HCT116 (cell line): ENCODE results near the gene AKT1. TPM values are rescaled to one million over a fixed set of nuclear protein-coding genes. Genes with fewer than 3 reads are reported as not detected.
A peak's percentile ranks its signal among the peaks of the same experiment; 100 is the strongest.

Source experiments
- ATAC-seq: fragments of 200-7000 bp; cut with Tn5 transposase; 2 replicates; pipeline ENCODE4 v1.9.1; 2020; ENCODE audit warnings: mild to moderate bottlenecking, moderate library complexity
- BruUV-seq: library from RNA; stranded (reverse); fragments of 400-500 nt; replicated peaks from 2 replicates; lab custom pipeline; 2021; lab: Mats Ljungman, UMichigan
- CTCF ChIA-PET: fragments of 300-600 bp; sonication (Branson Sonifier 250); formaldehyde crosslinking; loops from one replicate; lab custom pipeline; 2021; ENCODE audit warnings: antibody characterized with exemption; lab: Charles Lee
- POLR2A ChIA-PET: fragments of 300-600, 350-600 bp; sonication (Branson Sonifier 250); formaldehyde crosslinking; loops from one replicate; lab custom pipeline; 2021; ENCODE audit warnings: antibody characterized with exemption; lab: Charles Lee
- RAD21 ChIA-PET, 2 experiments: fragments of 300-600 bp; sonication (Branson Sonifier 250); formaldehyde crosslinking; loops; one replicate each; lab custom pipeline; 2023; ENCODE audit warnings: low total read pairs in 2 of 2; ENCODE audit not compliant: uncharacterized antibody in 2 of 2, unreplicated experiment in 2 of 2, low non-redundant PET in 1 of 2; lab: Charles Lee
- DNase-seq: peaks from one replicate; pipeline ENCODE4 v3.0.0-alpha.2; 2010; ENCODE audit warnings: low read depth, low spot score
- H2AFZ ChIP-seq: fragments of 200-600 bp; shearing (Covaris generic), sonication (generic); 2 replicates; pipeline ENCODE4 v1.6.1; 2017; ENCODE audit warnings: low read depth, mixed run types, mixed read lengths, antibody characterized with exemption, low read length; ENCODE audit not compliant: poor library complexity, severe bottlenecking
- H3K27ac ChIP-seq: 2 replicates; pipeline ENCODE4 v1.5.1; 2012; ENCODE audit warnings: low read depth, low read length
- H3K27me3 ChIP-seq: fragments of 200-600 bp; sonication (generic); 2 replicates; pipeline ENCODE4 v1.6.1; 2016; ENCODE audit warnings: mixed run types, low read length, mixed read lengths; ENCODE audit not compliant: insufficient read depth
- H3K36me3 ChIP-seq, 2 experiments: fragments of 200-500 bp in 1 of 2; fragments of 200-600 bp in 1 of 2; sonication (Bioruptor generic) in 1 of 2; sonication (generic) in 1 of 2; 2 replicates each; pipeline versions ENCODE4 v1.5.1 to v1.6.1; 2014 to 2016; ENCODE audit warnings: low read length in 2 of 2, inconsistent platforms in 1 of 2, mixed read lengths in 1 of 2, mixed run types in 1 of 2; ENCODE audit not compliant: insufficient read depth in 2 of 2, control insufficient read depth in 1 of 2
- H3K4me1 ChIP-seq, 2 experiments: fragments of 200-600 bp in 1 of 2; sonication (generic) in 1 of 2; 2 replicates each; pipeline versions ENCODE4 v1.5.1 to v1.6.1; 2012 to 2017; ENCODE audit warnings: low read length in 2 of 2, inconsistent platforms in 1 of 2, mild to moderate bottlenecking in 1 of 2, mixed read lengths in 1 of 2, mixed run types in 1 of 2, moderate library complexity in 1 of 2; ENCODE audit not compliant: insufficient read depth in 2 of 2, control insufficient read depth in 1 of 2
- H3K4me2 ChIP-seq: fragments of 200-600 bp; sonication (generic); 2 replicates; pipeline ENCODE4 v1.6.1; 2017; ENCODE audit warnings: mixed run types, low read length, mixed read lengths
- H3K4me3 ChIP-seq, 2 experiments: fragments of 200-600 bp in 1 of 2; sonication (generic) in 1 of 2; replicated peaks in 1 of 2; 2 replicates each; pipeline ENCODE4 v1.5.1; 2011 to 2016; ENCODE audit warnings: low read length in 2 of 2, control low read depth in 1 of 2, low read depth in 1 of 2, mild to moderate bottlenecking in 1 of 2, mixed read lengths in 1 of 2, mixed run types in 1 of 2
- H3K79me2 ChIP-seq: fragments of 200-600 bp; sonication (generic); 2 replicates; pipeline ENCODE4 v1.6.1; 2017; ENCODE audit warnings: mild to moderate bottlenecking, mixed run types, low read length, moderate library complexity, mixed read lengths; ENCODE audit not compliant: insufficient read depth
- H3K9ac ChIP-seq: fragments of 200-600 bp; sonication (generic); 2 replicates; pipeline ENCODE4 v1.6.1; 2016; ENCODE audit warnings: low read length, mixed read lengths
- H3K9me2 ChIP-seq: fragments of 200-600 bp; sonication (generic), shearing (Covaris generic); 2 replicates; pipeline ENCODE4 v1.6.1; 2017; ENCODE audit warnings: mixed run types, mild to moderate bottlenecking, moderate library complexity; ENCODE audit not compliant: insufficient read depth
- H3K9me3 ChIP-seq, 2 experiments: fragments of 200-500 bp in 1 of 2; fragments of 200-600 bp in 1 of 2; sonication (Bioruptor generic) in 1 of 2; sonication (generic) in 1 of 2; 2 replicates each; pipeline ENCODE4 v1.6.1; 2014 to 2017; ENCODE audit warnings: low read length in 2 of 2, mixed read lengths in 2 of 2, inconsistent platforms in 1 of 2, low read depth in 1 of 2, mild to moderate bottlenecking in 1 of 2, mixed run types in 1 of 2, moderate library complexity in 1 of 2; ENCODE audit not compliant: control insufficient read depth in 1 of 2, insufficient read depth in 1 of 2
- H4K20me1 ChIP-seq: fragments of 200-600 bp; sonication (generic), shearing (Covaris generic); 2 replicates; pipeline ENCODE4 v1.6.1; 2017; ENCODE audit warnings: mixed run types, mild to moderate bottlenecking, moderate library complexity; ENCODE audit not compliant: insufficient read depth
- ELF1 ChIP-seq: IDR thresholded peaks from 2 replicates; pipeline ENCODE4 v1.6.1; 2012; ENCODE audit warnings: low read depth, borderline replicate concordance
- FOSL1 ChIP-seq: IDR thresholded peaks from 2 replicates; pipeline ENCODE4 v1.6.1; 2012; ENCODE audit warnings: low read depth
- POLR2A ChIP-seq: IDR thresholded peaks from 2 replicates; pipeline ENCODE4 v1.7.0; 2011; ENCODE audit warnings: borderline replicate concordance; ENCODE audit not compliant: insufficient read depth, insufficient read length; ENCODE audit errors: extremely low read depth
- YY1 ChIP-seq: IDR thresholded peaks from 2 replicates; pipeline ENCODE4 v1.6.1; 2011; ENCODE audit warnings: low read length, low read depth, moderate library complexity, mild to moderate bottlenecking; ENCODE audit not compliant: insufficient replicate concordance; ENCODE audit errors: extremely low read depth
- ZBTB33 ChIP-seq: IDR thresholded peaks from 2 replicates; pipeline ENCODE4 v1.6.1; 2011; ENCODE audit warnings: mild to moderate bottlenecking, low read length, moderate library complexity; ENCODE audit not compliant: insufficient replicate concordance; ENCODE audit errors: extremely low read depth
- intact Hi-C: fragments of 100-400 bp; cut with micrococcal nuclease; formaldehyde crosslinking; loops from 2 replicates; pipeline ENCODE4 v1.10.0; 2022
- total RNA-seq: library from RNA; stranded (reverse); gene quantifications from one replicate; pipeline ENCODE4 v1.2.1, GENCODE V29; 2021; ENCODE audit not compliant: unreplicated experiment
- TF ChIP-seq, protein P1 (sequence below), 3 experiments: fragments of 200-600 bp in 1 of 3; sonication (generic) in 1 of 3; IDR thresholded peaks in 2 of 3; conservative IDR thresholded peaks in 1 of 3; 2 replicates each; pipeline ENCODE4 v1.5.1; 2012 to 2017; ENCODE audit warnings: low read depth in 2 of 3, low read length in 2 of 3, antibody characterized with exemption in 1 of 3, borderline replicate concordance in 1 of 3, control low read depth in 1 of 3, mild to moderate bottlenecking in 1 of 3, mixed read lengths in 1 of 3, mixed run types in 1 of 3, moderate library complexity in 1 of 3; ENCODE audit not compliant: insufficient read depth in 1 of 3
- TF ChIP-seq, protein P2 (sequence below): IDR thresholded peaks from 2 replicates; pipeline ENCODE4 v1.6.1; 2012; ENCODE audit warnings: low read depth

AKT1 gene
- total RNA-seq, 1 experiment from 2014 or later = 152 TPM

GRCh38 chr14:104724407-104724980 is 71.1 kb downstream of the AKT1 start:
- no peaks in the 10 kb centered on the region; a peak in 1 of 4 replicates for H3K36me3 ChIP-seq
- ChIA-PET POLR2A (interaction anchor here (0.8 to 1.2 kb wide), 2 partner anchors 28 to 47 kb away, joined by 3 to 5 read pairs; partner anchors contain the start of gene SIVA1), RAD21 (no interaction called here), CTCF (interaction anchor here (0.7 to 1.6 kb wide), 6 partner anchors 9 to 59 kb away, joined by 3 to 5 read pairs (median 4); partner anchors contain the start of gene SIVA1)
- DNase-seq = no peak
- no peaks in the 10 kb centered on the region for H3K27me3 ChIP-seq
- H3K9me2 ChIP-seq = no peaks in the 10 kb centered on the region
- H3K9ac ChIP-seq = peak overlapping the region; percentile 71
- H3K4me1 ChIP-seq = peaks cover 13 to 24% of the 10 kb centered on the region in 2 experiments
- H3K4me2 ChIP-seq = peak overlapping the region; percentile 98
- peak; percentile 41 for ATAC-seq
- H3K9me3 ChIP-seq = no peaks in the 10 kb centered on the region
- intact Hi-C loops = no loop called here
- H3K79me2 ChIP-seq = no peaks in the 10 kb centered on the region
- no peaks in the 10 kb centered on the region for H4K20me1 ChIP-seq
- no peak for TF ChIP-seq FOSL1
- peak; percentile 1 for TF ChIP-seq YY1
- TF ChIP-seq, all 23 proteins: peak for 1
- Histone ChIP-seq H2AFZ (no peak overlapping the region), H3K4me3 (peak overlapping the region; percentile 54 to 76), H3K27ac (peak overlapping the region; percentile 68; the same call in 1 of the 2 replicates)
- no TSS peak for BruUV-seq

DNA sequence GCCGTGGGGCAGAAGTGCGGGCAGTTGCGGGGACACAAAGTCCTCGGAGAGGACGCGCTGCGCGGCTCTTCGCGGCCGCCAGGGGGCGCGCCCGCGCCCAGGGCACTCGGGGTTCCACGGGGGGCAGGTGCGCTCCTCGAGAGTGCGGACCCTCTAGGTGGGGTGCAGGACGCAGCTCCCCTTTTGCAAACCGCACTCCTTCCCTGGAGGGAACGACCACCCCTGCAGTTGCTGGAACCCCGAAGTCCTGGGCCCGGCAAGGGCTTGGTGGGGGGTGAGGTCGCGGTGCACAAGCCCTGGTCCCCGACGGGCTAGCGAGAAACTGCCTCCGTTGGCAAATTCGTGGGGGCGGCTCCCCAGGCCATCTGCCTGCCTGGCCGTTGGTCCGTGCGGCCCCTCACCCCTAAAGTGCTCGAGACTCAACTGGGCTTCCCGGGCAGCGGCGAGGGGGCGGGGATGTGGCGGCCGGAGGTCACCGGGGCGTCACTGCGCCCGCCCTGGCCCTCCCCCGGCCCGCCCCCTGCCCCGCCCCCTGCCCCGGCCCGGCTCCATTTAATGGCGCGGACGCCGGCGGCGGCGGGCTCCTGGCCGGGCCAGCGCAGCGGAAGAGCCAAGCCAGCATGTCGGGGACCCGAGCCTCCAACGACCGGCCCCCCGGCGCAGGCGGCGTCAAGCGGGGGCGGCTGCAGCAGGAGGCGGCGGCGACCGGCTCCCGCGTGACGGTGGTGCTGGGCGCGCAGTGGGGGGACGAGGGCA is 71.7 kb downstream of the AKT1 start, which contains the start of gene ADSS1:
ADSS1 (plus strand) TSS at position 579 of the 756 bp plus-strand sequence; CDS start at position 621, 42 bp downstream.
- H3K4me2 ChIP-seq = peak within 1 kb of the TSS; percentile 98
- no peaks in the 10 kb centered on the region for H3K9me2 ChIP-seq
- no peak within 1 kb of the TSS for H2AFZ ChIP-seq
- DNase-seq (no peak), ATAC-seq (peak; percentile 71)
- peaks cover 13 to 24% of the 10 kb centered on the region in 2 experiments for H3K4me1 ChIP-seq
- POLR2A ChIA-PET = no interaction called here
- BruUV-seq = no TSS peak
- H3K9ac ChIP-seq = peak within 1 kb of the TSS; percentile 71
- CTCF ChIA-PET = interaction anchor here (1.4 to 1.5 kb wide), 2 partner anchors 29 to 43 kb away, joined by 4 read pairs; partner anchors contain the start of gene SIVA1
- H3K4me3 ChIP-seq = peak within 1 kb of the TSS; percentile 54 to 76
- peak within 1 kb of the TSS; percentile 69; the same call in 1 of the 2 replicates for H3K27ac ChIP-seq
- no peaks in the 10 kb centered on the region for H3K79me2 ChIP-seq
- H3K27me3 ChIP-seq = no peaks in the 10 kb centered on the region
- RAD21 ChIA-PET = no interaction called here
- H3K9me3 ChIP-seq = no peaks in the 10 kb centered on the region
- H4K20me1 ChIP-seq = no peaks in the 10 kb centered on the region
- peaks cover 0 to 6% of the 10 kb centered on the region in 2 experiments; a peak in 1 of 4 replicates for H3K36me3 ChIP-seq
- intact Hi-C loops = no loop called here
- TF ChIP-seq, protein P1, sequence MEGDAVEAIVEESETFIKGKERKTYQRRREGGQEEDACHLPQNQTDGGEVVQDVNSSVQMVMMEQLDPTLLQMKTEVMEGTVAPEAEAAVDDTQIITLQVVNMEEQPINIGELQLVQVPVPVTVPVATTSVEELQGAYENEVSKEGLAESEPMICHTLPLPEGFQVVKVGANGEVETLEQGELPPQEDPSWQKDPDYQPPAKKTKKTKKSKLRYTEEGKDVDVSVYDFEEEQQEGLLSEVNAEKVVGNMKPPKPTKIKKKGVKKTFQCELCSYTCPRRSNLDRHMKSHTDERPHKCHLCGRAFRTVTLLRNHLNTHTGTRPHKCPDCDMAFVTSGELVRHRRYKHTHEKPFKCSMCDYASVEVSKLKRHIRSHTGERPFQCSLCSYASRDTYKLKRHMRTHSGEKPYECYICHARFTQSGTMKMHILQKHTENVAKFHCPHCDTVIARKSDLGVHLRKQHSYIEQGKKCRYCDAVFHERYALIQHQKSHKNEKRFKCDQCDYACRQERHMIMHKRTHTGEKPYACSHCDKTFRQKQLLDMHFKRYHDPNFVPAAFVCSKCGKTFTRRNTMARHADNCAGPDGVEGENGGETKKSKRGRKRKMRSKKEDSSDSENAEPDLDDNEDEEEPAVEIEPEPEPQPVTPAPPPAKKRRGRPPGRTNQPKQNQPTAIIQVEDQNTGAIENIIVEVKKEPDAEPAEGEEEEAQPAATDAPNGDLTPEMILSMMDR (IDR thresholded peaks at IDR 0.05 in 2 of 3, conservative IDR thresholded peaks at IDR 0.05 in 1 of 3; ENCODE audit: borderline replicate concordance in 1 of 3, insufficient read depth in 1 of 3, low read depth in 2 of 3, low read length in 2 of 3) = peak in 2 of 3 experiments; percentile 94 to 96; a peak in 4 of 6 replicates
- TF ChIP-seq, protein P2, sequence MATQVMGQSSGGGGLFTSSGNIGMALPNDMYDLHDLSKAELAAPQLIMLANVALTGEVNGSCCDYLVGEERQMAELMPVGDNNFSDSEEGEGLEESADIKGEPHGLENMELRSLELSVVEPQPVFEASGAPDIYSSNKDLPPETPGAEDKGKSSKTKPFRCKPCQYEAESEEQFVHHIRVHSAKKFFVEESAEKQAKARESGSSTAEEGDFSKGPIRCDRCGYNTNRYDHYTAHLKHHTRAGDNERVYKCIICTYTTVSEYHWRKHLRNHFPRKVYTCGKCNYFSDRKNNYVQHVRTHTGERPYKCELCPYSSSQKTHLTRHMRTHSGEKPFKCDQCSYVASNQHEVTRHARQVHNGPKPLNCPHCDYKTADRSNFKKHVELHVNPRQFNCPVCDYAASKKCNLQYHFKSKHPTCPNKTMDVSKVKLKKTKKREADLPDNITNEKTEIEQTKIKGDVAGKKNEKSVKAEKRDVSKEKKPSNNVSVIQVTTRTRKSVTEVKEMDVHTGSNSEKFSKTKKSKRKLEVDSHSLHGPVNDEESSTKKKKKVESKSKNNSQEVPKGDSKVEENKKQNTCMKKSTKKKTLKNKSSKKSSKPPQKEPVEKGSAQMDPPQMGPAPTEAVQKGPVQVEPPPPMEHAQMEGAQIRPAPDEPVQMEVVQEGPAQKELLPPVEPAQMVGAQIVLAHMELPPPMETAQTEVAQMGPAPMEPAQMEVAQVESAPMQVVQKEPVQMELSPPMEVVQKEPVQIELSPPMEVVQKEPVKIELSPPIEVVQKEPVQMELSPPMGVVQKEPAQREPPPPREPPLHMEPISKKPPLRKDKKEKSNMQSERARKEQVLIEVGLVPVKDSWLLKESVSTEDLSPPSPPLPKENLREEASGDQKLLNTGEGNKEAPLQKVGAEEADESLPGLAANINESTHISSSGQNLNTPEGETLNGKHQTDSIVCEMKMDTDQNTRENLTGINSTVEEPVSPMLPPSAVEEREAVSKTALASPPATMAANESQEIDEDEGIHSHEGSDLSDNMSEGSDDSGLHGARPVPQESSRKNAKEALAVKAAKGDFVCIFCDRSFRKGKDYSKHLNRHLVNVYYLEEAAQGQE = no peak
- TF ChIP-seq YY1 = peak; percentile 75
- TF ChIP-seq ELF1 = no peak
- TF ChIP-seq ZBTB33 = no peak
- peak; percentile 90 for TF ChIP-seq POLR2A
